GM06990 (cell line): ENCODE measurements around the gene ARHGEF10L.

ENCODE experiments used
- DNase-seq: peaks from one replicate; pipeline ENCODE4 v3.0.0-alpha.2; 2011; ENCODE audit not compliant: insufficient read length; ENCODE audit errors: extremely low read depth
- H3K27me3 ChIP-seq: replicated peaks from 2 replicates; pipeline ENCODE4 v1.6.0; 2011; ENCODE audit warnings: low read length; ENCODE audit not compliant: control insufficient read depth, insufficient read depth
- H3K36me3 ChIP-seq: 2 replicates; pipeline ENCODE4 v1.5.1; 2011; ENCODE audit warnings: low read length; ENCODE audit not compliant: control insufficient read depth, insufficient read depth
- H3K4me3 ChIP-seq: replicated peaks from 2 replicates; pipeline ENCODE4 v1.5.1; 2011; ENCODE audit warnings: low read depth, mild to moderate bottlenecking, control low read depth, low read length
- TF ChIP-seq, protein P1 (sequence below): IDR thresholded peaks from 2 replicates; pipeline ENCODE4 v1.5.1; 2011; ENCODE audit warnings: low read length, control low read depth, mild to moderate bottlenecking, inconsistent platforms; ENCODE audit not compliant: insufficient read depth, poor library complexity, severe bottlenecking

ARHGEF10L gene

DNA sequence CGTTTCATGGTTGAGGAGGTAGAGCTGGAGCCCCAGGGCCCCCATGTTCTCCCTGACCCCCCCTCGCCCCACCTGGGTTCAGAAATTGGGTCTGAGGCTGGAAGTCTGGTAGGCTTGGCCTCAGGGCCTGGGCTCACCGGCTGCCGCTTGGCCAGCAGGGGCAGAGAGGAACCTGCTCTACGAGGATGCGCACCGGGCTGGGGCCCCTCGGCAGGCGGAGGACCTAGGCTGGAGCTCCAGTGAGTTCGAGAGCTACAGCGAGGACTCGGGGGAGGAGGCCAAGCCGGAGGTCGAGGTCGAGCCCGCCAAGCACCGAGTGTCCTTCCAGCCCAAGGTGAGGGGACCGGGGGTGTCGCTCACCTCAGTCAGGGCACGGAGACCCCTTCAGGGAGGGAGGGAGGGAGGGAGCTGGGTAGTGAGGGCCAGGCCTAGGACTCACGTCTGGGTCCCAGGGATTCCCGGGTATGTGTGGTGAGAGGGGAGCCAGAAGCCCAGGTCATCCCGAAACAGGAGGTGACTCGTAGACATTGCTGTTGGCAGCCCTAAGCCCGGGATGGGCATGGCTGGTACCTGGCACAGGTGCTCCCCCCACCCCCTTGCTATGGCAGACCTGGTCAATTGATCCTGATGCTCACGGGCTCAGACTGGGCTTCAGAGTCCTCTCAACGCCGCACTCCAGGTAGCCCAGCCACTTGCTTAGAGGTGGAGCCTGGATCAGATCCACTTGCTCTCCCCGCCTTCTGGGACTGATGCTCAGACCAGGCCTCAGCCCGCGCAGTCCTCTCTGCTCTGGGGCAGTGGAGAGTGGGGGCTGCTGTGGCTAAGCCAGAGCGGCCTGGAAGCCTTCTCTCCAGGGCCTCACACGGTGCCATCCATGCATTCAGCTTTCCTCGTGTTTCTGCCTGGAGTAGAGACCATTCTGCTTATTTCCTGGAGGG is 68.4 kb downstream of the ARHGEF10L start:
- TF ChIP-seq, protein P1, sequence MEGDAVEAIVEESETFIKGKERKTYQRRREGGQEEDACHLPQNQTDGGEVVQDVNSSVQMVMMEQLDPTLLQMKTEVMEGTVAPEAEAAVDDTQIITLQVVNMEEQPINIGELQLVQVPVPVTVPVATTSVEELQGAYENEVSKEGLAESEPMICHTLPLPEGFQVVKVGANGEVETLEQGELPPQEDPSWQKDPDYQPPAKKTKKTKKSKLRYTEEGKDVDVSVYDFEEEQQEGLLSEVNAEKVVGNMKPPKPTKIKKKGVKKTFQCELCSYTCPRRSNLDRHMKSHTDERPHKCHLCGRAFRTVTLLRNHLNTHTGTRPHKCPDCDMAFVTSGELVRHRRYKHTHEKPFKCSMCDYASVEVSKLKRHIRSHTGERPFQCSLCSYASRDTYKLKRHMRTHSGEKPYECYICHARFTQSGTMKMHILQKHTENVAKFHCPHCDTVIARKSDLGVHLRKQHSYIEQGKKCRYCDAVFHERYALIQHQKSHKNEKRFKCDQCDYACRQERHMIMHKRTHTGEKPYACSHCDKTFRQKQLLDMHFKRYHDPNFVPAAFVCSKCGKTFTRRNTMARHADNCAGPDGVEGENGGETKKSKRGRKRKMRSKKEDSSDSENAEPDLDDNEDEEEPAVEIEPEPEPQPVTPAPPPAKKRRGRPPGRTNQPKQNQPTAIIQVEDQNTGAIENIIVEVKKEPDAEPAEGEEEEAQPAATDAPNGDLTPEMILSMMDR = no peak
- H3K27me3 ChIP-seq = no peaks in the 10 kb centered on the region
- H3K36me3 ChIP-seq = no peaks in the 10 kb centered on the region
- H3K4me3 ChIP-seq = no peak overlapping the region
- DNase-seq = no peak

DNA sequence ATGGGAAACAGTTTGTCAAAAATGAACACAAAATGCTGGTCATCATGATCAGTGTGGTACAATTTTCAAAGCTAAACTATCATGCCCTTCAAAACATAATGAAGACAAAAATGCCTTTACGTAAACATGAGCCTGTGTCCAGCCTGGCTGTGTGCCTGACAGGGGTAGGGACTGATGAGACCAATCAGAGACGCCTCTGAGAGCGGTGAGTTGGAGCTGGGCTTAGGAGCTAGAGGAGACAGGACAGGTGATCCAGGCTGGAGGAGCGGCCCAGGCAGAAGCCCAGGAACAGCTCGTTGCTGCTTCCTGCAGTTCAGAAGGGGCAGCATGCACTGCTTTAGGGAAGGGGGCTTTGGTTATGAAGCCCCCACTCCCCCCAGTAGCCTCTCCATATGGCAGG is 70.0 kb downstream of the ARHGEF10L start:
- H3K4me3 ChIP-seq = no peak overlapping the region
- DNase-seq = no peak
- H3K27me3 ChIP-seq = no peaks in the 10 kb centered on the region
- no peaks in the 10 kb centered on the region for H3K36me3 ChIP-seq
- TF ChIP-seq, protein P1 = no peak

DNA sequence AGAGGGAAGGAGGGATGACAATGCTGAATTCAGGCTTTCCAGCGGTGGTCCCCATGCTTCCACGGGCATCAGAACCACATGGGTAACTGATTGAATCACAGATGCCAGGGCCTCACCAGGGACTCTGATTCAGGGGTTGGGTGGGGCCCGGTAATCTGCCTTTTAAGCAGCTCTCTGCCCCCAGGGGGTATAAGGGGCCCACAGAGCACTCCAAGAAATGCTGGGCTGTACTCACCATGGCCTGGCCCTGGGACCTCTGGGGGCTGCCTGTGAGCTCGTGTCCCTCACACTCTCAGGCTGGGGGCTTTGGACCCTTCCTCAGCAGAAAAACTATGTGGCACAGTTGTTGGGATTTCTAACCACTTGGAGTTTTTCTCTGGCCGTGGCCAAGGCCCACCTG is 70.6 kb downstream of the ARHGEF10L start:
- DNase-seq = no peak
- Histone ChIP-seq H3K27me3 (no peaks in the 10 kb centered on the region), H3K36me3 (no peaks in the 10 kb centered on the region), H3K4me3 (no peak overlapping the region)
- TF ChIP-seq, protein P1 = no peak

DNA sequence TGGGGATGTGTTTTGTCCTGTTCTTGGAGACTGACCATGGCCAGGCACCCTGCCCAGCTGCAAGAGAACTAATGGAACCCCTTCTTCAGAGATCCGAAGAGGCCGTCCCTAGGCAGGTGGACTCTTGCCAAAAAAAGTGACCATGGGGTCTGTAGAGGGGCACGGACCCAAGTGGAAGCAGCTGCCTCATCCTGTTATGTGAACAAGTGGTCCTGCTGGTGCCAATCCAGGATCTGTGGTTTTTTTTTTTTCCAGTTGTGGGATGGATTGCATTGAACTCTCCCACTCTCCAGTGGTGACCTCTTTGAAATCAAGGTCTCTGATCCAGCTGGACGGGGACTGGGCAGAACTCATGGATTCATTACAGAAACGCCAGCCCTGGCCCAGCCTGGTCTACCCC is 71.2 kb downstream of the ARHGEF10L start:
- Histone ChIP-seq H3K4me3 (no peak overlapping the region), H3K36me3 (no peaks in the 10 kb centered on the region), H3K27me3 (no peaks in the 10 kb centered on the region)
- TF ChIP-seq, protein P1 = no peak
- DNase-seq = no peak

DNA sequence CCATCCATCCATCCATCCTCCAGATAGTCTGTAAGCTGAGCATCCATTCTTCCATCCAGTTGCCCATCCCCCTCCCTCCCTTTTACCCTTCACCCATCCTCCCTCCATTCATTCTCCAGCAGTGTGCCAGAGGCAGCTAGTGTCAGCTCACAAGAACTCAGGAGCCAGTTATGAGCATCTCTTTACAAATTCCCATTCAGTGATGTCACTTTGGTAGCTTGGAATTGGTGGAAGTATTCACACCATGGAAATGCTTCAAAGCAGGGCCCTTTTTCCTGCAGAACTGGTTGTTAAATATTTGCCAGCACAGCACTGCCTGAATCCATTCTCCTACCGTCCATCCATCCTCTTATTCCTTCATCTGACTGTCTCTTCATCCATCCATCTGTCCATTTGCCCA is 72.5 kb downstream of the ARHGEF10L start:
- no peak overlapping the region for H3K4me3 ChIP-seq
- TF ChIP-seq, protein P1 = no peak
- H3K27me3 ChIP-seq = no peaks in the 10 kb centered on the region
- no peak for DNase-seq
- H3K36me3 ChIP-seq = no peaks in the 10 kb centered on the region
